ENCODE results near the gene VDAC2. TPM values are rescaled to one million over a fixed set of nuclear protein-coding genes. Genes with fewer than 3 reads are reported as not detected.

The VDAC2 gene
- total RNA-seq, 1 experiment from 2014 or later, result 303 TPM

- ChIA-PET POLR2A (interaction anchor here (0.6 to 15.1 kb wide), 16 partner anchors 11 to 1304 kb away, joined by 3 to 615 read pairs (median 8); partner anchors contain the start of genes SAMD8, VDAC2 and ZNF503), CTCF (interaction anchor here (0.6 to 8.1 kb wide), 12 partner anchors 8 to 213 kb away, joined by 4 to 209 read pairs (median 5); partner anchors contain the start of gene VDAC2)
- intact Hi-C loops (cut with micrococcal nuclease), result loop anchor here (1.0 to 5.0 kb wide), 3 partner anchors 43 to 218 kb away; no protein-coding TSS in a partner anchor
- no peaks in the 10 kb centered on the region for H3K27me3 Mint-ChIP-seq (ENCODE audit: insufficient read depth, unreplicated experiment)
- TF ChIP-seq CTCF (IDR thresholded peaks at IDR 0.05; ENCODE audit: unreplicated experiment), result no peak
- H3K9me3 Mint-ChIP-seq (ENCODE audit: unreplicated experiment), result no peaks in the 10 kb centered on the region
- peaks cover 31% of the 10 kb centered on the region for H3K4me1 Mint-ChIP-seq (ENCODE audit: insufficient read depth, unreplicated experiment)
- BruUV-seq (replicated peaks), result no TSS peak
- no peak for DNase-seq (ENCODE audit: unreplicated experiment)
- H3K4me3 Mint-ChIP-seq (ENCODE audit: unreplicated experiment), result peak overlapping the region; percentile 76
- H3K27ac Mint-ChIP-seq (ENCODE audit: low read depth, unreplicated experiment), result no peak overlapping the region
- peaks cover 44% of the 10 kb centered on the region for H3K36me3 Mint-ChIP-seq (ENCODE audit: insufficient read depth, unreplicated experiment)
Observed at GRCh38 chr10:75234683-75235374, 24.2 kb downstream of the VDAC2 start.

- intact Hi-C loops (cut with micrococcal nuclease), result loop anchor here (1.0 to 5.0 kb wide), 3 partner anchors 124 to 991 kb away; partner anchors contain the start of gene SAMD8
- peak; percentile 100 for TF ChIP-seq CTCF (IDR thresholded peaks at IDR 0.05; ENCODE audit: unreplicated experiment)
- ChIA-PET CTCF (interaction anchor here (0.5 to 8.1 kb wide), 35 partner anchors 8 to 992 kb away, joined by 3 to 209 read pairs (median 4); partner anchors contain the start of gene VDAC2), POLR2A (interaction anchor here (0.6 to 15.1 kb wide), 9 partner anchors 12 to 173 kb away, joined by 3 to 615 read pairs (median 9); partner anchors contain the start of genes SAMD8, VDAC2 and ZNF503)
- peak; percentile 92 for DNase-seq (ENCODE audit: unreplicated experiment)
- Mint-ChIP-seq H3K27ac (ENCODE audit: low read depth, unreplicated experiment) (no peak within 1 kb of the TSS), H3K9me3 (ENCODE audit: unreplicated experiment) (no peaks in the 10 kb centered on the region), H3K27me3 (ENCODE audit: insufficient read depth, unreplicated experiment) (no peaks in the 10 kb centered on the region), H3K4me1 (ENCODE audit: insufficient read depth, unreplicated experiment) (peaks cover 24% of the 10 kb centered on the region), H3K36me3 (ENCODE audit: insufficient read depth, unreplicated experiment) (peaks cover 37% of the 10 kb centered on the region), H3K4me3 (ENCODE audit: unreplicated experiment) (peak within 1 kb of the TSS; percentile 76)
- TSS peak; percentile 27 for BruUV-seq (replicated peaks)
Observed at GRCh38 chr10:75235375-75236177, 25.0 kb downstream of the VDAC2 start, which contains the start of gene COMTD1. COMTD1 (minus strand) TSS chr10:75235957; CDS start chr10:75235928, 29 bp downstream.

- POLR2A ChIA-PET, result interaction anchor here (1.9 to 15.1 kb wide), 6 partner anchors 10 to 165 kb away, joined by 6 to 615 read pairs (median 33); partner anchors contain the start of genes SAMD8, VDAC2 and ZNF503
- H3K4me1 Mint-ChIP-seq (ENCODE audit: insufficient read depth, unreplicated experiment), result peaks cover 21% of the 10 kb centered on the region
- H3K27me3 Mint-ChIP-seq (ENCODE audit: insufficient read depth, unreplicated experiment), result no peaks in the 10 kb centered on the region
- H3K4me3 Mint-ChIP-seq (ENCODE audit: unreplicated experiment), result peak overlapping the region; percentile 76
- intact Hi-C loops (cut with micrococcal nuclease), result loop anchor here (1.0 to 5.0 kb wide), 3 partner anchors 125 to 992 kb away; partner anchors contain the start of gene SAMD8
- no peaks in the 10 kb centered on the region for H3K9me3 Mint-ChIP-seq (ENCODE audit: unreplicated experiment)
- no TSS peak for BruUV-seq (replicated peaks)
- no peak for TF ChIP-seq CTCF (IDR thresholded peaks at IDR 0.05; ENCODE audit: unreplicated experiment)
- no peak overlapping the region for H3K27ac Mint-ChIP-seq (ENCODE audit: low read depth, unreplicated experiment)
- CTCF ChIA-PET, result interaction anchor here (0.5 to 8.1 kb wide), 38 partner anchors 9 to 992 kb away, joined by 3 to 209 read pairs (median 4); partner anchors contain the start of gene VDAC2
- peaks cover 29% of the 10 kb centered on the region for H3K36me3 Mint-ChIP-seq (ENCODE audit: insufficient read depth, unreplicated experiment)
- DNase-seq (ENCODE audit: unreplicated experiment), result no peak
Observed at GRCh38 chr10:75236178-75236825, 25.7 kb downstream of the VDAC2 start.

Data from MCF 10A (cell line).